ENCODE measurements around the gene SLC9A9. TPM values are rescaled to one million over a fixed set of nuclear protein-coding genes. Genes with fewer than 3 reads are reported as not detected.

SLC9A9 gene
- total RNA-seq, 1 experiment from 2014 or later: 1.5 TPM

DNA sequence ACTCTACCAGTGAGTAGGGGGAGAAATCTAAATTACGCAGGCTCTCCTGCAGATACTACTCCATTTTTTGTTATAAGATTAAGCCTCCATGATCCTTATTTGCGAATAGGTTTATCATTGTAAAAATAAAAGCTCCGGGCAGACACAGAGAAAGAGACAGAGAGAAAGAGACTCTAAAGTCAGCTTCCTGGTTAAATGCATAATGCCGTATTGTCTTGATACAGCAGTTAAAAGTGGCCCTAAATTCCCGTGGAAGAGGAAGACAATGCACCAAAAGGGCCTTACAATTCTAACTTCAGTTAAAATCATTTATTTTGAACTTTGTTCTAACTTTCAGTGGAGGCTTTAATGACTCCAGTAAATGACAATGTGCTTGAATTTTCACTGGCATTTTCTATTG is 98.3 kb downstream of the SLC9A9 start:
- H3K27ac Mint-ChIP-seq (ENCODE audit: unreplicated experiment): no peak overlapping the region
- H3K9me3 Mint-ChIP-seq (ENCODE audit: low read depth, unreplicated experiment): peaks cover 4% of the 10 kb centered on the region
- no TSS peak for BruUV-seq (replicated peaks)
- TF ChIP-seq, protein P1, sequence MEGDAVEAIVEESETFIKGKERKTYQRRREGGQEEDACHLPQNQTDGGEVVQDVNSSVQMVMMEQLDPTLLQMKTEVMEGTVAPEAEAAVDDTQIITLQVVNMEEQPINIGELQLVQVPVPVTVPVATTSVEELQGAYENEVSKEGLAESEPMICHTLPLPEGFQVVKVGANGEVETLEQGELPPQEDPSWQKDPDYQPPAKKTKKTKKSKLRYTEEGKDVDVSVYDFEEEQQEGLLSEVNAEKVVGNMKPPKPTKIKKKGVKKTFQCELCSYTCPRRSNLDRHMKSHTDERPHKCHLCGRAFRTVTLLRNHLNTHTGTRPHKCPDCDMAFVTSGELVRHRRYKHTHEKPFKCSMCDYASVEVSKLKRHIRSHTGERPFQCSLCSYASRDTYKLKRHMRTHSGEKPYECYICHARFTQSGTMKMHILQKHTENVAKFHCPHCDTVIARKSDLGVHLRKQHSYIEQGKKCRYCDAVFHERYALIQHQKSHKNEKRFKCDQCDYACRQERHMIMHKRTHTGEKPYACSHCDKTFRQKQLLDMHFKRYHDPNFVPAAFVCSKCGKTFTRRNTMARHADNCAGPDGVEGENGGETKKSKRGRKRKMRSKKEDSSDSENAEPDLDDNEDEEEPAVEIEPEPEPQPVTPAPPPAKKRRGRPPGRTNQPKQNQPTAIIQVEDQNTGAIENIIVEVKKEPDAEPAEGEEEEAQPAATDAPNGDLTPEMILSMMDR (IDR thresholded peaks at IDR 0.05; ENCODE audit: unreplicated experiment): no peak
- no peaks in the 10 kb centered on the region for H3K4me1 Mint-ChIP-seq (ENCODE audit: low read depth, unreplicated experiment)
- CTCF ChIA-PET: no interaction called here
- DNase-seq: no peak
- intact Hi-C loops (cut with micrococcal nuclease; ENCODE audit: unreplicated experiment): no loop called here
- no peaks in the 10 kb centered on the region for H3K27me3 Mint-ChIP-seq (ENCODE audit: unreplicated experiment)
- H3K4me3 Mint-ChIP-seq (ENCODE audit: low read depth, unreplicated experiment): no peak overlapping the region
- H3K36me3 Mint-ChIP-seq (ENCODE audit: insufficient read depth, unreplicated experiment): no peaks in the 10 kb centered on the region

DNA sequence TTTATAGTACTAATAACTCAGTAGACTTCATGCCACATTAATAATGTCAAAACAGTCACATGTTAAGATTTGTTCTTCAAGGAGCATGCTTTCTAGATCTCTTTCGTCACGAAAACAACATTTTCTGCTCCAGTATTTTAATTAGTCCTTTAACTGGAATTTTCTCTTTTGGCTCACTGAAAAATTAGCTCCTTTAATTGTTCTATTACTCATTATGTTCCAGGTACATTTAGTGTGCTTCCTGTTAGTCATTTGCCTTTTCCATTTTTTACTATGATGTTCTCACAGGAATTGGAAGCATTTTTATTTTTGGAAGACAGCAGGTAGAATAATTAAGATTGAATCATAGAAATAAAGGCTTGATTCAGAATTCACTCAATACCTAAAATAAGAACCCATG is 111.2 kb downstream of the SLC9A9 start:
- Mint-ChIP-seq H3K4me1 (ENCODE audit: low read depth, unreplicated experiment) (peaks cover 8% of the 10 kb centered on the region), H3K9me3 (ENCODE audit: low read depth, unreplicated experiment) (peaks cover under 1% of the 10 kb centered on the region), H3K36me3 (ENCODE audit: insufficient read depth, unreplicated experiment) (no peaks in the 10 kb centered on the region), H3K4me3 (ENCODE audit: low read depth, unreplicated experiment) (no peak overlapping the region), H3K27me3 (ENCODE audit: unreplicated experiment) (no peaks in the 10 kb centered on the region), H3K27ac (ENCODE audit: unreplicated experiment) (no peak overlapping the region)
- TF ChIP-seq, protein P1 (IDR thresholded peaks at IDR 0.05; ENCODE audit: unreplicated experiment): no peak
- DNase-seq: no peak
- CTCF ChIA-PET: no interaction called here
- intact Hi-C loops (cut with micrococcal nuclease; ENCODE audit: unreplicated experiment): no loop called here
- no TSS peak for BruUV-seq (replicated peaks)

DNA sequence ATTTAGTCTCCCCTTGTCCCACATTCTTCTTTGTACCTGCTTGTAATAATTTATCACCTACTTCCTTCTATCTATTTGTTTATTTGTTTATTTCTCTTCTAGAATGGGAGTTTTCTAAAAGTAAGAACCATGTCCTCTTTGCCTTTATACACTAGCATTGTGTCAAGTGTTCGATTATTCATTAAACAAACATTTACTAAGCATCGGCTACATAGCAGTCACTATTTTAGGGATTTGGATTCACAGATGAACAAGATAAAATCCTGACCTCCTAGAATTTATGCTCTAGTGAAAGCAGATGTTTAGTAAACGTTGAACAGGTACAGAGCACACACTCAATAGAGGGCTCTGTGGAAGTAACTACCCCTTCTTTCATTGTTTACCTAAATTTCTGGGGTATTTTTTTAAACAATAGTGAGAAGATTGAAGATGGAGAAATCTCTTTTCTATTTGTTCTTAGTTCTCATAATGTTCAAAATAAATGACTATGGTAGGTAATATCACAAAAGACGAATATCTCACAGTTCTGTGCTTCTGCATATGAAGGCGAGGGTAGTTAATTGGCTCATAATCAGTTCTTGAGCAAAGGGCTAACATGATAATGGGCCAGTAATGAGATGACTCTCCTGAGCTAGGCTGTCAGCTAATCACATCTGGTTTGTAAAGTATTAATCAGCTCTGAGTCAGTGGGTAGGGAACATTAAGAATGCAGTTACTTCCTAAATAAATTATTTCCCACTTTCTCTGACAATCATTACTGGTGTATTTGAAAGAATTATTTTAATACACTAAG is 111.9 kb downstream of the SLC9A9 start:
- no TSS peak for BruUV-seq (replicated peaks)
- Mint-ChIP-seq H3K27me3 (ENCODE audit: unreplicated experiment) (no peaks in the 10 kb centered on the region), H3K4me3 (ENCODE audit: low read depth, unreplicated experiment) (no peak overlapping the region), H3K9me3 (ENCODE audit: low read depth, unreplicated experiment) (no peaks in the 10 kb centered on the region), H3K36me3 (ENCODE audit: insufficient read depth, unreplicated experiment) (no peaks in the 10 kb centered on the region), H3K4me1 (ENCODE audit: low read depth, unreplicated experiment) (peaks cover 8% of the 10 kb centered on the region), H3K27ac (ENCODE audit: unreplicated experiment) (no peak overlapping the region)
- intact Hi-C loops (cut with micrococcal nuclease; ENCODE audit: unreplicated experiment): no loop called here
- no peak for DNase-seq
- TF ChIP-seq, protein P1 (IDR thresholded peaks at IDR 0.05; ENCODE audit: unreplicated experiment): no peak
- CTCF ChIA-PET: no interaction called here

DNA sequence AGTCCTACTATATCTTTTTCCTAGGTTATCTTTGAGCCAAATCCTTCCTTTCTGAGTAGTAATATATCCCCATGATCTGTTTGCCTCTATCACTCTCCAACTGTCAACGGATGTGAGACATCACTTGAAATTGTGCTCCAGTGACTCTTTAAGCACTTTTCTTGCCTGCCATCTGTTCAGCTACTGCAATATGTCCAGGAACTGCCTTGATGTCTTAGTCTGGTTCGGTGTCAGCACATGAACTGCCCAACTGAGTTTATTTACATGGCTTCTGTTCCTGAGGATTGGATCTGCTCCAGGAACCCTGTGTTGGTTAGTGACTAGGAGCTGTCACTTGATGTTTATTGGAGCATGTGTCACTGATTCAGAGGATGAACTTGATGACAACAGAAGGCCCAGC is 116.5 kb downstream of the SLC9A9 start:
- Mint-ChIP-seq H3K4me3 (ENCODE audit: low read depth, unreplicated experiment) (no peak overlapping the region), H3K27ac (ENCODE audit: unreplicated experiment) (no peak overlapping the region), H3K36me3 (ENCODE audit: insufficient read depth, unreplicated experiment) (no peaks in the 10 kb centered on the region), H3K4me1 (ENCODE audit: low read depth, unreplicated experiment) (peaks cover 8% of the 10 kb centered on the region), H3K9me3 (ENCODE audit: low read depth, unreplicated experiment) (no peaks in the 10 kb centered on the region), H3K27me3 (ENCODE audit: unreplicated experiment) (peaks cover 23% of the 10 kb centered on the region)
- TF ChIP-seq, protein P1 (IDR thresholded peaks at IDR 0.05; ENCODE audit: unreplicated experiment): no peak
- CTCF ChIA-PET: no interaction called here
- BruUV-seq (replicated peaks): no TSS peak
- intact Hi-C loops (cut with micrococcal nuclease; ENCODE audit: unreplicated experiment): no loop called here
- DNase-seq: no peak

All from Calu3 (cell line).